Mononuclear cell (primary cell): ENCODE measurements around the gene USP10. TPM values are rescaled to one million over a fixed set of nuclear protein-coding genes. Genes with fewer than 3 reads are reported as not detected.

Experiments
- H3K27me3 ChIP-seq: 2 replicates; pipeline ENCODE4 v1.6.0; 2011; ENCODE audit warnings: low read length, control low read depth; ENCODE audit not compliant: insufficient read depth
- H3K4me1 ChIP-seq: 2 replicates; pipeline ENCODE4 v1.5.1; 2011; ENCODE audit warnings: mild to moderate bottlenecking, low read length, control low read depth; ENCODE audit not compliant: insufficient read depth
- H3K4me3 ChIP-seq: 2 replicates; pipeline ENCODE4 v1.5.1; 2011; ENCODE audit warnings: mild to moderate bottlenecking, low read length, moderate library complexity
- H3K9me3 ChIP-seq: 2 replicates; pipeline ENCODE4 v1.5.1; 2011; ENCODE audit warnings: low read depth, mild to moderate bottlenecking, control low read depth, low read length
- total RNA-seq: library from RNA; depleted of rRNA; stranded (reverse); fragments of >200 nt; gene quantifications from one replicate; pipeline ENCODE4 v1.2.3, GENCODE V29; 2012

The USP10 gene
- total RNA-seq, 1 donor = 141 TPM

DNA sequence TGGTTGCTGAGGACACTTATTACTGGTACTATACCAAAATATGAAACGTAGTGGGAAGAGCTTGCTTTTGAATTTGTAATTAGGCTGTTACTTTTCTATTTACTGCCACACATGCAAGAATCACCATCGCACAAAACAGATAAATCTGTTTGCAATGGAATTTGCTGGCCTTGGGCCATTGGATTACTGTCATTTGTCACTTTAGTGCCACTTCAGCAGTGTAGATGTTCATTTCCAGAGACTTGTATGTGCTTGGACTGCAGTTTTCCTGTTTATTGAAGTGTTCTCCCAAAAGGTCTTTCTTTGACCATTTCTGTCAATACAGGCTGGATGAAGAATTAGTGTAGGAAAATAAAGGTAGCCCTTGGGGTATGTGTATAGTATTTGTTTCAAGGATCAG is 4.5 kb downstream of the USP10 start:
- peaks cover 32% of the 10 kb centered on the region for H3K4me1 ChIP-seq
- no peaks in the 10 kb centered on the region for H3K27me3 ChIP-seq
- H3K4me3 ChIP-seq = no peak overlapping the region
- H3K9me3 ChIP-seq = no peaks in the 10 kb centered on the region

DNA sequence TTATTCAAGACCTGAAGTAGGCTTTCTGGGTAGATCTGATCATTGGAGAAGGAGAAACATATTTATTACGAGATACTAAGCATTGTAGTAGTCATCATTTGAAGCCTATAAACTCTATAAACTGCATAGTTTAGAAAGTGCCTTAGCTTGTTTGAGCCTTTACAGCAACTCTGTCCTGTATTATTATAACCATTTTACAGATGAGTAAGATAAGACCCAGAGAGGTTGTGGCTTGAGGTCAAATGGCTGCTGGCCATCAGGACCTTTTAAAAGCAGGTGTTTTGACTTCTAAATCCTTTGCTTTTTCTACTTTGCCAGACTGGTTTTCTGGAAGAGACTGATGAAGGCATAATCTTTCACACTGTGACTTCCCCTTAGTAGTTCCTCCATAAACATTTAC is 7.1 kb downstream of the USP10 start:
- Histone ChIP-seq H3K9me3 (no peaks in the 10 kb centered on the region), H3K4me3 (no peak overlapping the region), H3K4me1 (peaks cover 36% of the 10 kb centered on the region), H3K27me3 (no peaks in the 10 kb centered on the region)

DNA sequence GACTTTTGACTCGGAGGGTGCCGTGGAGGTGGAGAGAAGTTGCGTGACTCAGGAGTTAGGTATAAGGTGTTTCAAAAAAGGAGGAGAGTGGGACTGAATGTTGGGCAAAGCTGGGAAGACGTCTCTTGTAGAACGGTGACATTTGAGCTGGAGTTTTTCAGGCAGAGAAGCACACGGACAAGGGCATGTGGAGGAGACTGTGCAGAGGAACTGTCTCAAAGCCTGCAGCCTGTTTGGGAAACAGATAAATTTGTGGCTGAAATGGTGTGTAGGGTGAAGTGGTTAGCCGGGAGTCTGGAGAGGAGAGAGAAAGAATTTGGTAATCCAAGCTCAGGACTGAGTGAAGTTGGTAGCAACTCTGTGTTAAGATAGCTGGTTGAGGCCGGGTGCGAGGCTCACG is 9.8 kb downstream of the USP10 start:
- H3K4me1 ChIP-seq = peaks cover 59% of the 10 kb centered on the region
- H3K27me3 ChIP-seq = no peaks in the 10 kb centered on the region
- H3K4me3 ChIP-seq = no peak overlapping the region
- H3K9me3 ChIP-seq = no peaks in the 10 kb centered on the region

DNA sequence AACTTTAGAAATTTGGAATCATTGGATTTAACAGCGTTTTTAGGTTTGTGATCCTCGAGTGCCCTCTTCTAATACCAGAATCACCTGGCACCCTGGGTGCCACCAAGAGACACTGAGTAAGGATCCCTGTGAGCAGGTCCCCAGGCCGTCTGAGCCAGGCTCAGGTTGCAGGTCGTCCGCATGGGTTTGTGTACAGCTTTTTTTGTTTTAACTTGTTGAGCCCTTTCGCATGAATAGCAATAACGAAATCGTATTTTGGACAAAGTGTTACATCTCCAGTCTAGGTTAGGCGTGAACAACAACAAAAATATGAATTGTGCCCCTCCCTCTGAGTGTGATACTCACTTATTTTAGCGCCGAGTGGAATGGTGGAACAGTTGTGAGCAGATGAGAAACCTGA is 10.9 kb downstream of the USP10 start:
- H3K27me3 ChIP-seq = no peaks in the 10 kb centered on the region
- no peak overlapping the region for H3K4me3 ChIP-seq
- H3K9me3 ChIP-seq = no peaks in the 10 kb centered on the region
- peaks cover 51% of the 10 kb centered on the region for H3K4me1 ChIP-seq

DNA sequence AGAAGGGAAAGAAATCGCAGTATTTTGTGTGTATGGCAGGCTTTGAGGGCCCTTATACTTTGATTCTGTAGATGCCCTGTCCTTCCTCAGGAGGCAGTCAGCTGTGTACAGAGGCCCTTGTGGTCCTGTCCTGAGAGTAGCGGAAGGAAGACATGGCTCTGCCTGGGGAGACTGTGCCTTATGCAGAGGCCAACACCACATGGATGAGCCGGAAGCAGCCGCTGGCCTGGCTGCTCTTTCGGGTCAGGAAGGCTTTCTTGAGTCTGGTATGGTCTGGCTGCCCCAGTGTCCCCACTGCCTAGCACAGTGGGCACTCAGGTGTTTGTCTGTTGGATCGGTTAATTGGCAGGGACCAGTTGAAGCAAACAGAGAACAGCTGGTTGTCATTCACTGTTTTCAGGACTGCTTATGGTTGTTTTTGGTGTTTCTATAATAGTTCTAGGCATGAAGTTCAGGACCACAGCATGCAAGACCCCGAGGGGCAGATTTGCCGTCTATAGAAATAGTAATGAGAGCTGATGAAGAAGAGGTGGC is 12.4 kb downstream of the USP10 start:
- H3K27me3 ChIP-seq = no peaks in the 10 kb centered on the region
- H3K4me1 ChIP-seq = peaks cover 48% of the 10 kb centered on the region
- H3K9me3 ChIP-seq = no peaks in the 10 kb centered on the region
- H3K4me3 ChIP-seq = no peak overlapping the region

DNA sequence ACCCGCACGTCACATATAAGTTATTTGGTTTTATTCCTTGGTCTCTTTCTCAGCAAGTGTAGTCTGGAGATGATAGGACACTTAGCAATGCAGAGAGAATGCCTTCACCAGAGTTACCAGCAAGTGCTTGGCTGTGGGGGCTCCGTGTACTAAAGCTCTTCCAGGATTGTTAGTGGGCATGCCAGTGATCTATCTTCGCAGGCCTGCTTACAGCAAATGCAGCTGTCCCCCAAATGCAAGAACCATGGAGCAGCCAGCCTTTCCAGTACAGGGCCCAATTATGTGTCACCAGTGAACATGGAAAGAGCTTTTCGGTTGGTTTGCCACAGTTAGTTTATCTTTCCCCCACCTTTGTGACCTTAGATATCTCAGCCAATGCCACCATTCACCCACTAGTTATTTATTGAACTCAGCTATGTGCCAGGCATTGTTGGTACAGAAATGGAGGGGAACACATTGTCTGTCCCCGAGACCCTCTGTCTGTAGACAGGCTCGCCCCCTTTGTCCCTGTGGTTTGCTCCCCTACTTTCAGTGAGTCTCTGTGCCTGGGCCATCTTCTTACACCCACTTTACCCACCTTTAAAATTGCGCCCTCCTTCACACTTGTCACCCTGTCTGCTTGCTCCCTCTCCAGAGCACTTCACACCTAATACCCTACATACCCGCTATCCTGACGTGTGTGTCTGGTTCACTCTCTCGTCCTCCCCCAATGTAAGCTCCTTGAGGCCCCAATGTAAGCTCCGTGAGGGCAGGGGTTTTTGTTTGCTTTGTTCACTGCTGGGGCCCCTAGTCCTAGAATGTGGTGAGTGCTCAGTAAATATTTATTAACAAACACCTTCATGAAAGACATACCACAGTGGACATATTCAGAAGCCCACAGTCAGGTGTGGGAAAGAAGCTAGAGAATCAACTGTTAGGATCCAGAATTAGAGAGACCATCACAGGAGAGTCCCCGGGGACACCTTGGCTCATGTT is 13.3 kb downstream of the USP10 start:
- Histone ChIP-seq H3K4me3 (no peak overlapping the region), H3K9me3 (no peaks in the 10 kb centered on the region), H3K27me3 (no peaks in the 10 kb centered on the region), H3K4me1 (peaks cover 41% of the 10 kb centered on the region)

DNA sequence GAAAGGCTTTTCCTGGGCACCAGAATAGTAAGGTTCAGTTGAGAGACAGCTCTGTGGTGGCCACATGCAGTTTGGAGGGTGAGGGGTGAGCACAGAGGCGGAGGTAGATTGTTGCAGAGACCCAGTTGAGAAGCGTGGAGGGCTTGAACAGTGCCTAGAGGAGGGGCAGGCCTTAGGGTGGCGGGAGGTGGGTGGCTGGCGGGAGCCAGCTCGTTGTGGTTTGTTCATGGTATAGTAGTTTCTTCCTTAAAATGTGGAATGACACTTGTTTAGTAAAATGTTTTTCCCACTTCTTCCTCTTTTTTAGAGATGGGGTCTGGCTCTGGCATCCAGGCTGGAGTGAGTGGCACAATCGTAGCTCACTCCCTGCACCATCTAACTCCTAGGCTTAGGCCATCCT is 14.2 kb downstream of the USP10 start:
- H3K4me3 ChIP-seq = no peak overlapping the region
- H3K4me1 ChIP-seq = peaks cover 46% of the 10 kb centered on the region
- no peaks in the 10 kb centered on the region for H3K9me3 ChIP-seq
- no peaks in the 10 kb centered on the region for H3K27me3 ChIP-seq

DNA sequence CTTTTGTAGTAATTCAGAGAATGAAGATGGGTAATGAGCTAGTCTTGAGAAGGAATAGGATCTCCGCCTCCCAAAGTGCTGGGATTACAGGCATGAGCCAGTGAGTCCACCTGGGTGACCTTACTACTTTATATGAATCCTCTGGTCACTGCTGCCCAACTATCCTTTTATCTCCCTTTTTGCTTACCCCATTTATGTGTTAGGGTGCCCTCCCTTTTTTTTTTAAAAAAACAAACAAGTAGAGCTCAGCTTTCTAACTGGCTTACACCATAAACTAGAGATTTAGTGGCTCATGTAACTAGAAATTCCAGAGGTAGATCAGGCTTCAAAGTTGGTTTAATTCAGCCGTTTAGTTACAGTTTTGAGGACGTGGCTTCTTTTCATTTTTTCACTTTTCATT is 15.6 kb downstream of the USP10 start:
- Histone ChIP-seq H3K27me3 (no peaks in the 10 kb centered on the region), H3K4me1 (peaks cover 57% of the 10 kb centered on the region), H3K4me3 (no peak overlapping the region), H3K9me3 (no peaks in the 10 kb centered on the region)

DNA sequence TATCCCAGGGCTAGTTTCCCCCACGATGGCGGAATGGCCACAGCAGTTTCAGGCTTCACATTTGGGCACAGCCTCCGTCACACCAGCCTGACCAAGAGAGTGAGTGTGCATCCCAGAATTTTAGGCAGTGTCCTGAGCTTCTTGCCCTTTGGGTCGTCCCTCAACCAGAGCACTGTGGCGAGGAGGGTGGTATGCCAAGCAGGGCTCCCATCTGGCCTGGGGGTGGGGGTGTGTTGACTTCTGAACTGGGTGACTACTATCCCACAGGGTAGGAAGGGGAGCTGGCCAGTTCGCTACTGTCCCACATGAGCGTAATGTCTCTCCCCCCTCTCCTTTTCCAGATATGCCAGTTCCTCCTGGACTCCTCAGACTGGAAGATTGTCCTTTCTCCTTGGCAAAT is 16.1 kb downstream of the USP10 start:
- Histone ChIP-seq H3K9me3 (no peaks in the 10 kb centered on the region), H3K27me3 (no peaks in the 10 kb centered on the region), H3K4me1 (peaks cover 57% of the 10 kb centered on the region), H3K4me3 (no peak overlapping the region)

DNA sequence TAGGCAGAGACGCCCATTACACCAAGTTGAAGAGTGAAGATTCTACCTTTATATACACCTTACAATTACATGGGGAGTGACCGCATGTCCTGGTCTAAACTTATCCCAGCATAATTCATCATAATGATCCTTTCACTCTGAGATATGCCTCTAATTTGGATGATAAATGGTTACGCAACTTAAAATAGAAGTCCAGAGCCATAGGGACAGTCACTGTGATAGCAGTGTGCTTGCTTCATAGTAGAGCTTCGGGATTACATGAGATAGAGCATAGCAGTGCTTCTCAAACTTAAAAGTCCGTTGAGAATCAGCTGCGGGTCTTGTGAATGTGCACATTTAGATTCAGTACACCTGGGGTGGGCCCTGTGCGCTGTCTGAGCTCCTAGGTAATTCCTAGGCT is 16.9 kb downstream of the USP10 start:
- peaks cover 51% of the 10 kb centered on the region for H3K4me1 ChIP-seq
- H3K9me3 ChIP-seq = no peaks in the 10 kb centered on the region

DNA sequence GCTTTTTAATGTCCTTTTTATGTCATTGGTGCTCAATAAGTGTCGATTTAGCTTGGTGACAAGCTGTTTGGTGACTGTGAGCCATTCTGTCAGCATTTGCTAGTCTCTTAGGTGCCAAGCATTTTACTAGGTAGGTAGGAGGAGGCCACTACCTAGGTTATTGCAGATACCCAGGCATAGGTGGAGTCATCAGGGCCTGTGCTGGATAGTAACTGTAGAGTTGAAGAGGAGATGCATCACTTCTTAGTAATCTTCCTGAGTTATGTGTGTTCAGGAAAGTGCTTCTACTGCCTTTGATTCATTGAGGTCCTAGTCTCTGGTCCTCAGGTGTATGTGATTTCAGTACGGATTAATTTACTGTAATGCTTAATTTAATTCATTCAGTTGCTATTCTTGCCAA is 17.7 kb downstream of the USP10 start:
- Histone ChIP-seq H3K4me3 (no peak overlapping the region), H3K4me1 (peaks cover 48% of the 10 kb centered on the region), H3K27me3 (no peaks in the 10 kb centered on the region), H3K9me3 (no peaks in the 10 kb centered on the region)

More for the DNA sequence above, 16.9 kb downstream of the USP10 start:
- Histone ChIP-seq H3K27me3 (no peaks in the 10 kb centered on the region), H3K4me3 (no peak overlapping the region)

DNA sequence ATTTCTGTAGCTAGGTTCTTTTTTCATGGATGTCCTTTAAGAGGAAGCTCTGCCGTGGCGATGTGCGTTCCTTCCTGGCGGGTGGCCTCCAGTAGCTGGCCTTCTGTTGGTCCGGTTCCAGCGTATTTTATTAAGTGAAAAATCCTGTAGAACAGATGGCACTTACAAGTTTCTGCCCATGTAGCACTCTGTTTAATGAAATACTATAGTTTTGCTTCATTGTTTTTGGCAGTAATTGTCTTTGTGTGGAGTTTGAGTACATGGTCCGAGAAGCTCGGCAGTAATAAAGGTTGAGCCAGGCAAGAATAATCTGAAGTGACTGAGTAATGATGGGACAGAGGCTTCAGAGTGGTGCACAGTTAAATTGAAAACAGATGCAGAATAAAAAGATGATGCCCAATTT is 20.4 kb downstream of the USP10 start:
- Histone ChIP-seq H3K9me3 (no peaks in the 10 kb centered on the region), H3K27me3 (no peaks in the 10 kb centered on the region), H3K4me3 (no peak overlapping the region), H3K4me1 (peaks cover 48% of the 10 kb centered on the region)

DNA sequence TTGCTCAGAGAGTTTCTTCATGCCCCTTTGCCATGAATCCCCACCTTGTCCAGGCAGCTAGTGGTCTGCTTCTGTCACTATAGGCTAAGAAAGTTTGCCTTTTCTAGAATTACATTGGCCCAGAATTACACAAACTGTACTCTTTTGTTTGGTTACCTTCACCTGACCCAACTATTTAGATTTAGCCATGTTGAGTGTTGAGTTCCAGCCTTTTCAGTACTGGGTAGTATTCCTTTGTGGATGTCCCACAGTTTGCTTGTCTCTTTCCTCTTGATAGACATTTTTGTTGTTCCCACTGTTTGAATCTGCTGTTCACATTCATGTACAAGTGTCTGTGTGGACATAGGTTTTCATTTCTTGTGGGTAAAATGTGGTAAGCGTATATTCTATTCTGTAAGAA is 22.3 kb downstream of the USP10 start:
- peaks cover 63% of the 10 kb centered on the region for H3K4me1 ChIP-seq

DNA sequence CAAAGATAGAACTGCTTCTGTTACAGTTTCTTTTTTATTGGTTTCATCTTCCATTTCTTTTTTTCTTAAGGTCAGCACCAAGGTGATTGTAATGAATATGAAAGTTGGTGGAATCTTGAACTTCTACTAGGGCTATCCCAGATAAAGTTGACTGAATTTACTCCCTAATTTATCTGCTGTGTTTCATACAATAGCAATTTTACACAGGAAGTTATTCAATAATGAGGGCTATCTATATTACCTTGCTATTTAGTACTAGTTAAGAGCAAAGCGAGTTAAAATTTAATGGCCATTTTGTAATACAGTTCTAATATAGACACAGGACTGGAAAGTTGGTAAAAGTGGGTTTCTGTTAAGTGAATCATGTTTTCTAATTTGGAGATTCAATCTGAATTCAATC is 24.1 kb downstream of the USP10 start:
- Histone ChIP-seq H3K27me3 (no peaks in the 10 kb centered on the region), H3K4me3 (no peak overlapping the region), H3K4me1 (peaks cover 69% of the 10 kb centered on the region), H3K9me3 (no peaks in the 10 kb centered on the region)

More for the DNA sequence above, 22.3 kb downstream of the USP10 start:
- Histone ChIP-seq H3K9me3 (no peaks in the 10 kb centered on the region), H3K27me3 (no peaks in the 10 kb centered on the region), H3K4me3 (no peak overlapping the region)

DNA sequence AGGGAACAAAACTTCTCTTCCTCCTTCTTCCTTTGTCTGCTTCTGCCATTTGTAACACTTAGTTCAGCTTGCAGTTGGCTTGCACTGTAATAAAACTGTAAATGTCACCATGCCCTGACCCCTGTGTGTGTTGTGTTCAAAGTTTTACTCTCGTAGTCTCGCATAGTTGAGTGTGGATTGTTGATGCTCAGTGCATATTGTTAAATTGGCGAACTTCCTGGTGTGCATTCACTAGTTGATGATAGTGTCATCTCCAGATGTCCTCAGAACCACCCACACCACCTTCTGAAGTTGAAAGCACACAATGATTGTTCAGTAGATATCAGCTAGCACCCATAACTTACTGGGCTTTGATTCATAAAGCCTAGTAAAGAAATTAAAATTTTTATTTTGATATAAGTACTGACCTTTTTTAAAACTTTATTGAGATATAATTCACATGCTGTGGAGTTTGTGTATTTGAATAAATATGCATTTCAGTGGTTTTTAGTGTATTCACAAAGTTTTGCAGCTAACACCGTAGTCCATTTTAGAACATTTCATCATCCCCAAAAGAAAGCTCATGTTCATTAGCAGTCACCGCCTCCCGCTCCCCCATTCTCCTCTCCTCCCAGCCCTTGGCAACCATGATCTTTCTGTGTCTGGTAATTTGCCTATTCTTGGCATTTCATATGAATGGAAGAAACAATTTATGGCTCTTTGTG is 25.0 kb downstream of the USP10 start:
- Histone ChIP-seq H3K4me3 (no peak overlapping the region), H3K9me3 (no peaks in the 10 kb centered on the region), H3K4me1 (peaks cover 67% of the 10 kb centered on the region), H3K27me3 (no peaks in the 10 kb centered on the region)
